Caki2 (cell line): Measurements from ENCODE around the gene SRSF5. TPM values are rescaled to one million over a fixed set of nuclear protein-coding genes. Genes with fewer than 3 reads are reported as not detected.

ENCODE experiments used
- total RNA-seq: library from RNA; depleted of rRNA; stranded (reverse); fragments of >200 nt; shearing (Covaris generic); gene quantifications from 2 replicates; pipeline ENCODE4 v1.2.3, GENCODE V29; 2014; ENCODE audit warnings: low replicate concordance; rRNA removed

The SRSF5 gene
- total RNA-seq, 1 experiment from 2014 or later = 33.9 TPM

Other genes starting within 250 kb of the SRSF5 start
- gene CCDC177, start 192.3 kb upstream of the SRSF5 start, total RNA-seq = not detected in 2 replicates
- 2.1 and 3.0 TPM in 2 replicates for gene SUSD6, start 155.5 kb upstream of the SRSF5 start, total RNA-seq
- gene SLC10A1, start 30.1 kb downstream of the SRSF5 start, total RNA-seq = not detected in 2 replicates
- gene SMOC1, start 112.3 kb downstream of the SRSF5 start, total RNA-seq = 1.6 and 3.1 TPM in 2 replicates